Measurements from ENCODE around the gene BMP6.

DNA sequence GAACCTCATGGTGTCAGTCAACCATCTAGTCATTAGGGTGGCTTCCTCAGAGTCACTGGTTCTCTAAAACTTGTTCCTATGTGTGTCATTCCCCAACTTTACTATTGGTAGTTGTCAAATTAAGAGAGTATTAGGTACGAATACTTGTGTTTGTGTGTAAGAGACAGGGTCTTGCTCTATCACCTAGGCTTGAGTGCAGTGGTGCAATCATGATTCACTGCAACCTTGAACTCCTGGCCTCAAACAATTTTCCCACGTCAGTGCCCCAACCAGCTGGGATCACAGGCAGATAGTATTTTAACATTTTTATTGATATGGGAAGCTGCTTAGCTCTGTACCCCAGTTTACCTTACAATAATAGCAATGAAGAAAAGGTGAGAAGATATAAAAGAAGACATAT lies 50.6 kb downstream of the BMP6 start:
- TF ChIP-seq, protein P1, sequence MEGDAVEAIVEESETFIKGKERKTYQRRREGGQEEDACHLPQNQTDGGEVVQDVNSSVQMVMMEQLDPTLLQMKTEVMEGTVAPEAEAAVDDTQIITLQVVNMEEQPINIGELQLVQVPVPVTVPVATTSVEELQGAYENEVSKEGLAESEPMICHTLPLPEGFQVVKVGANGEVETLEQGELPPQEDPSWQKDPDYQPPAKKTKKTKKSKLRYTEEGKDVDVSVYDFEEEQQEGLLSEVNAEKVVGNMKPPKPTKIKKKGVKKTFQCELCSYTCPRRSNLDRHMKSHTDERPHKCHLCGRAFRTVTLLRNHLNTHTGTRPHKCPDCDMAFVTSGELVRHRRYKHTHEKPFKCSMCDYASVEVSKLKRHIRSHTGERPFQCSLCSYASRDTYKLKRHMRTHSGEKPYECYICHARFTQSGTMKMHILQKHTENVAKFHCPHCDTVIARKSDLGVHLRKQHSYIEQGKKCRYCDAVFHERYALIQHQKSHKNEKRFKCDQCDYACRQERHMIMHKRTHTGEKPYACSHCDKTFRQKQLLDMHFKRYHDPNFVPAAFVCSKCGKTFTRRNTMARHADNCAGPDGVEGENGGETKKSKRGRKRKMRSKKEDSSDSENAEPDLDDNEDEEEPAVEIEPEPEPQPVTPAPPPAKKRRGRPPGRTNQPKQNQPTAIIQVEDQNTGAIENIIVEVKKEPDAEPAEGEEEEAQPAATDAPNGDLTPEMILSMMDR (IDR thresholded peaks at IDR 0.05) = no peak
- TF ChIP-seq ZFX (IDR thresholded peaks at IDR 0.05; ENCODE audit: borderline replicate concordance) = no peak

Measured in 22Rv1 (cell line).